ENCODE measurements around the gene MED8.
"Not testable (repeated sequence)": the region's sequence is repeated elsewhere in the genome, so short reads cannot be mapped to it uniquely, and the experiment has no call there.

The MED8 gene

DNA sequence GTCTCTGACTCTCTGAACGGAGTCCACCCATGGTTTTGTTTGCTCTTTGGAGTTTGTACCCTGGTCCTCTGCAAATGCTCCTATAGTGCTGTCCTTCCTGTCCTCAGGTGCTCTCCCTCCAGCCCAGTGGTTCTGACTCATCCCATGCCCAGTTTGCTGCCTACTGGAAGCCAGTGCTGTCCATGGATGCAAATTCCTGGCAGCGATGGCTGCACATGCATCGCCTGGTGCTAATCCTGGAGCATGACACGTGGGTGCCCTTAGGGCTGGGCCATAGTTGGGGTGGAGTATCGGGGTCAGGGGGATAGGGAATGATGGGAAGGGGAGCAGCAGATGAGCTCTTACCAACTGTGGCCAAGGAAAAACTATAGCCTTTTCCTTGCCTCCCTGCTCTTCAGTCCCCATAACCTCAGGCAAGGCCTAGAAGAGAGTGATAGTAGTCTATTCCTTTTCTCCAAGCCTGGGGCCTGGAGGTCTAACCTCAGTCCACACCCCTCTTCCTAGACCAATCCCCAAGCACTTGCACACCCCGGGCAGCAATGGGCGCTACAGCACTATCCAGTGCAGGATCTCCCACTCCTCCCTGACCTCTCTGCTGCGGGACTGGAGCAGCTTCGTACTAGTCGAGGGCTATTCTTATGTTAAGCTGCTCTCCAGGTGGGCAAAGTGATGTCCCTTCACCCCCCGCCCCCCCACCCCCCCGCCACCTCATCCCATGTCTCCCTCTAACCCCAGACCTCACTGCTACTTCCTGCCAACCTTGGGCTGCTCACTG, 32.6 kb upstream of the MED8 start:
- DNase-seq (ENCODE audit: low read depth): no peak

DNA sequence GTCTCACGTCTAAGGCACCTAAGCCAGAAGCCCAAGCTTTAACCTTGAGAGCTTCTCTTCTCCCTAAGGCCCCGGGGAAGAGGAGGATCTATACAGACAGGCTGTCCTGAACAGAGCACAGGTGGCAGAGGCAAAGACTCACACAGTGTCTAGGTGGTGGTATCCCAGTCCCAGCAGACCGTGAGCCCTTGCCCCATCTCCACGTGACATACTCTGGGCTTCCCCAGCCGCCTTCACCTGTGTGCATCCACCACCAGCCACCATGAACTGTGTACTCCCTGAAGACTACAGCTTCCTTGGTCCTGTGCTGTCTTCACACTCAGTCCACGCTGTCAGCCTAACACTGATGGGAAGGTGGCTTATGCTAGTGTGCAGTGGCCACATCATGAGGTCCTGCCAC, 31.8 kb upstream of the MED8 start:
- no peak for DNase-seq (ENCODE audit: low read depth)

DNA sequence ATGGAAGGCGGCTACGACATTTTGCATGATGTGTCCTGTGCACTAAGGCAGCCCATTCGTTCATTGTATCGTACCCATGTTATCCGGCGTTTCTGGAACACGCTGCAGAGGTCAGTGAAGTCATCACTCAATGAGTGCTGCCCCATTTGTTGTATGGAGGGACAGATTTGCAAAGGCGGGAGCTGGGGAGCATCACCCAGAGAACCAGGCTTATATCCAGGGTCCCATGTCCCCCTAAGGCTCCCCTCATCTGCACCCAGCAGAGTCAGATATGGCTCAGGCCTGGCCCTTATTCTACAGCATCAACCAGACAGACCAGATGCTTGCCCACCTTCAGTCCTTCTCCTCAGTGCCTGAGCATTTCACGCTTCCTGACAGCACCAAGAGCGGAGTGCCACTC, 31.3 kb upstream of the MED8 start:
- DNase-seq (ENCODE audit: low read depth): no peak

DNA sequence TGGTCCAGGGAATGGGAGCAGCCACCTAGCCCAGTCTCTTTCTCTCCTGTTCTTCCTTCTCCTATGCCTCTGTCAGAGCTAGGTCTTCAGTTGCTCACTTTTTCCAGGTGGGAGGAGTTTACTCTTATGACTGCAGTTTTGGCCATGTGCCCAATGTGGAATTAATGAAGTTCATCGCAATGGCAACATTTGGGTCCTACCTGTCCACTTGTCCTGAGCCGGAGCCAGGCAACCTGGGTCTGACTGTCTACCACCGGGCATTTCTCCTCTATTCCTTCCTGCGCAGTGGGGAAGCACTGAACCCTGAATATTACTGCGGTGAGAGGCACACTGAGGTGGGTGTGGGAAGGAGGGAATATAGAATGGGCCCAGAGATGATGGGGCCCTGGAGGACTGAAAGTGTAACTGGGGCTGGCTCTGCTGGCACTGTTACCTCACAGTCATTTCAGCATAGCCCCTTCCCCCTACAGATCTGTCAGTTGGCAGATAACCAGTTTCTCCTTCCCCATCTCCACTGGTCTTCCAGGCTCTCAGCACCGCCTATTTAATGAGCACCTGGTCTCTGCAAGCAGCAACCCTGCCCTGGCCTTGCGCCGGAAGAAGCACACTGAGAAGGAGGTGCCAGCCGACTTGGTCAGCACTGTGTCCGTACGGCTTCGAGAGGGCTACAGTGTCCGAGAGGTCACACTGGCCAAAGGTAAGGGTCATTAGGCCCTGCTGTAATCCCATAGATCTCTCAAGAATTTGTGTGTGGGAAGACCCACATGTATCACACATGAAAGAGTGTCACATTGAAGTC, 30.2 kb upstream of the MED8 start:
- no peak for DNase-seq (ENCODE audit: low read depth)

DNA sequence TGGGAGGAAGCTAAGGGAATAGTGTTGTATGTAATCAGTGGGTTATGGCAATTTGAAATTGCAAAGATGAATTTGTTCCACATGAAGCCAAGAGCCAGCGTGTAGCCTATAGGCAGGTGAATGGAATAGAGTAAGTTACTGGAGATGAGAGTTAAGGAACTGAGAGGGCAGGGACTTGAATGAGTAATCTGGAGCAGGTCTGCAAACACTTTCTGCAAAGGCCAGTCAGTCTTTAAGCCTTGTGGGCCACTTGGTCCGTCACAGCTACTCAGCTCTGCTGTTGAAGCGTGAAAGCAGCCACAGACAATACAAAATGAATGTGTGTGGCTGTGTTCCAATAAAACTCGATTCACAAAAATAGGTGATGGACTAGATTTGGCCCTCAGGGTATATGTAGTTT, 29.3 kb upstream of the MED8 start:
- DNase-seq (ENCODE audit: low read depth): no peak

DNA sequence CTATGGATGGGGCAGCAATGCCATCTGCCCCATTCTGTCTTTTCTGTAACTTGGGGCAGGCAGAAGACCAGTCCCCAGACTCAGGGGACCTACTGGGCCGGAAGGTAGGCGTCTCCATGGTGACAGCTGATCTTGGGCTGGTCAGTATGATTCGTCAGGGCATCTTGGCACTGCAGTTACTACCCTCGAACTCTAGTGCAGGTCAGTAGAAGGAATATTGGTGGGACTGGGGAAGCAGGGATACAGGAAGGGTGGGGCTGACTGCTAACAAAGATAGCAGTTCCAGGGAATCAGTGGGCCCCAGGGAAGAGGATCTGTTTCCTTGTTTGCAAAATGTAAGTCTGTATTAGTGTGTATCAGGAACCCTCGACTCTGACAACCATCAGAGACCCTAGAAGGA, 26.3 kb upstream of the MED8 start:
- DNase-seq (ENCODE audit: low read depth): no peak

DNA sequence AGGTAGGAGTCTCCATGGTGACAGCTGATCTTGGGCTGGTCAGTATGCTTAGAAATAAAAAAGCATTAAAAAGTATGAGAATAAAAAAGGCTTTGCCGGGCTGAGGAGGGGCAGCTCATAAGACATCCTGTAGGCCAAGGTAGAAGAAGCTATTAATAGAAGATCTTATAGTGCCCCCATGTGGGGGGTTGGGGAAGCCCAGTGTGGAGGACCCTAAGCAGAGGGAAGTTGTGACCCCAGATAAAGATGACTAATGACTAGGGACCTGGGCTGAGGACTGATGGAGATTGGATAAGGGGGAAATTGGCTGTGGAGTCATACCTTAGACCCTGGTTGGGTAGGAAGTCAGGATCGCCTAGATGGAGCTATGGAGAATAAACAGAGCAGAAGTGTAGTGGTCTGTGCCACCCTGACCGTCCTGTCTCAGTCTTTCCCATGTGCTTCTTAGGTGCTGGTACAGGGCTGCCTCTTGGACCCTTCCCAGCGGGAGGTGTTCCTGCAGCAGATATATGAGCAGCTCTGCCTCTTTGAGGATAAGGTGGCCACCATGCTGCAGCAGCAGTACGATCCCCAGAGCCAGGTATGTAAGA, 25.1 kb upstream of the MED8 start:
- peak; percentile 28 for DNase-seq (ENCODE audit: low read depth)

DNA sequence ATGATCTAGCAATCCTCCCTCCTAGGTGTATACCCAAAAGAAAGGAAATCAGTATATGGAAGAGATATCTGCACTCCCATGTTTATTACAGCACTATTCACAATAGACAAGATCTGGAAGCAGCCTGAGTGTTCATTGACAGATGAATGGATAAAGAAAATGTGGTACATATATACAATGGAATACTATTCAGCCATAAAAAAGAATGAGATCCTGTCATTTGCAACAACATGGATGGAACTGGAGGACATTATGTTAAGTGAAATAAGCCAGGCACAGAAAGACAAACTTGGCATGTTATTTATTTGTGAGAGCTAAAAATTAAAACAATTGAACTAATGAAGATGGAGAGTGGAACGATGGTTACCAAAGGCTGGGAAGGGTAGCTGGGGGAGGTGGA, 23.8 kb upstream of the MED8 start:
- not testable (repeated sequence) for DNase-seq (ENCODE audit: low read depth)

DNA sequence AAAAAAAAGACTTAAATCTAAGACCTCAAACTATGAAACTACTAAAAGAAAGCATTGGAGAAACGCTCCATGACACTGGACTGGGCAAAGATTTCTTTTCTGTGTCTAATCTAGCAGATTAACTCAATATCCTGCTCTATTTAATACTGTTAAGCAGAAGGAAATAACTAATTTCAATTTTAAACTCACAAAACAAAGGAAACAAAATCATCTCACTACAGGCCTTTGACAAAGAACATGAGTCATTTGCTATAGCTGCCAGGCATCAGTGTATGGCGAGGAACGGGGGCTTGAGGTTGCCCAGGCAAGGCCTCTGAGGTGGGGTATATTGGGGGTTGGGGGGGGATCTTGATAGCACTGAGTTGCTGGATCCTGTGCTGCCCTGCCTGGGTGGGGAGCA, 21.0 kb upstream of the MED8 start:
- no peak for DNase-seq (ENCODE audit: low read depth)

DNA sequence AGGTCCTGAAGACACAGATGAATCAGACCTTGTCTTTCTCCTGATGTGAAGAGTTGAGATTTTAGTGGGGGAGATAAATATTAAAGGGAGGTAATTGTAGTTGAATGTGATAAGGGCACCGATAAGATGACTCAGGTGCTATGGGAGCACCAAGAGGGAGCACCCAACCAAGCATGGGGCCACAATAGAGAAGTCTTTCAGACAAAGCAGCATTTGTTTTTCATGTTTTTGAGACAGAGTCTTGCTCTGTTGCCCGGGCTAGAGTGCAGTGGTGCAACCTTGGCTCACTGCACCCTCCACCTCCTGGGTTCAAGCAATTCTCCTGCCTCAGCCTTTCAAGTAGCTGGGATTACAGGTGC, 16.3 kb upstream of the MED8 start:
- no peak for DNase-seq (ENCODE audit: low read depth)

DNA sequence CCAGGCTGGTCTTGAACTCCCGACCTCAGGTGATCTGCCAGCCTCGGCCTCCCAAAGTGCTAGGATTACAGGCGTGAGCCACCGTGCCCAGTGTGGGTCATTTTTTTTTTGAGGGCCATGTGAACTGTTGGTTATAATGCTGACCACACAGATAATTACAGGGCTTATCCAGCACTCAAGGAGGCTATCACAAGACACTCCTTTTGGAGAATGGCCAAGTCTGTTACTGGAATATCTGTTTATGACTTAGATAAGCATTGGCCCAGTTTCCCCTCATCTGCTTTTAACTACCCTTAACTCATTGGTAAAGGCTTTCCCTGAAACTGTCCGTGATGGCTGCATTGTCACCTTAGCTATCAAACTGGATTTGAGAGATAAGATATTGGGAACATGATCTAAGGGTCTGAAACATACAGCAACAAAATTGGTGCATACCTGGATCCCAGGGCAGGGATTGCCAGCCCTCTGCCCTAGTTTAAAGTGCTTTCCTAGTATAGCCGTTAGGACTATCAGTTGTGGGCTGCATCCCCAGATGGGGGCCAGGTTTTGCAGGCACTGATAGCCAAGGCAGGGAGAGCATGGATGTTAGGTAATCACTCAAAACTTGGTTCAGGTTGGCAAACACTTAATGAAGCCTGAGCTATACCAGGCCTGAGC, 15.7 kb upstream of the MED8 start:
- no peak for DNase-seq (ENCODE audit: low read depth)

DNA sequence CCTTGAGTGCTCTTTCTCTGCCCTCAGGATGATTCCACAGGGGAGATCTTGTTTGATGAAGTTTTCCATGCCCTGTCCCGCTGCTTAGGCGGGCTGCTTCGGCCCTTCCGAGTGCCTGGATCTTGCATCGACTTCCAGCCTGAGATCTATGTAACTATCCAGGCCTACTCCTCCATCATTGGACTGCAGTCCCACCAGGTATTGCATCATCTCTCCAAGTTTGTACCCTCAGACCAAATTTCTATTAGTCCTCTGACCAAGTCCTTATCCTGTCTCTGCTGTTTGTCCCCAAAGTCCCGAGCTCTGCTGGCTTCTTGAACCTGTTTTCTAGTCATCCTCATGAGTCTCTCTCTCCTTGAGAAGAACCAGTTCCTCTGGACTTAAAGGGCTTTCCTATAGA, 14.8 kb upstream of the MED8 start:
- no peak for DNase-seq (ENCODE audit: low read depth)

DNA sequence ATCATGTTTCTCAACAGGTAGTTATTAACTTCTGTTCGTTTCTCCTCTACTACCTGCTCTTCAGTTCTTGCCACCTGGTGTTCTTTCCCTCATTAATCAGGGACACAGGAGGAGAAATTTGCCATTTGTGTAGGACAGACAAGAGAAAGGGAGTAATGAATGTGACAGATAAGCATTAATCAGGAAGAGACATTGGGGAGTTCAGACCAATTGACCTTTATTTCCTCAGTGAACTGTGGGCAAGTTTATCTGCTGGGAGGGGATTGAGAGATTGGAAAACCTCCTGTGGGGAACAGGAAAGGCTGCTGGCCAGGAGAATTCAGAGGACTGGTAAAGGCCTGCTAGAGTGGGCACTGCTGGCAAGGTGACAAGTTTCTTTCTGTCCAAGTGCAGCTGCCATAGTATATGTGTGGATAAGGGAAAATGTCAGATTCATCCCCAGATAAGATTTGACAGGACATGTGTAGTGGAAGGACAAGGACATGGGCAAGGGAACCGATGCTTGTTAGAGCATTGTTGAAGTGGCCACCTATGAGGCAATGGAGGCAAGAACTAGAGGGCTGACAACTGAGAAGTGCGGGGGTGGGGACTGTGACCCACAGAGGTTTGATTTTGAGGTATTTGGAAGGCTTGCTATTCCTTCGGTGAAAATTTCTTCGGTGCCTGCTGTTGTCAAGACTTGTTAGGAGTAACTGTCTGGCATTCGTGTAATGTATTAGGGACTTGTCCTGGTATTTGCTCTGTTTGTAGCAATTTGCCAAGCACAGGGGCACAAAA, 12.7 kb upstream of the MED8 start:
- no peak for DNase-seq (ENCODE audit: low read depth)

DNA sequence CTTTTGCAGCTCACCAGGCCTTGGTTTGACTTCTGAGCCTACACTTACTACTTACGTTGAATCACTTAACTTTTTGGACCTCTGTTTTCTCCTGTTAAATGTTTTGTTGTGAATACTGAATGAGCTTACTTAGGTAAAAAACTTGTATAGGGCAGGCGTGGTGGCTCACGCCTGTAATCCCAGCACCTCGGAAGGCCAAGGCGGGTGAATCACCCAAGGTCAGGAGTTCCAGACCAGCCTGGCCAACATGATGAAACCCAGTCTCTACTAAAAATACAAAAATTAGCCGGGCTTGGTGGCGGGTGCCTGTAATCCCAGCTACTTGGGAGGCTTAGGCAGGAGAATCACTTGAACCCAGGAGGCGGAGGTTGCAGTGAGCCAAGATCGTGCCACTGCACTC, 10.8 kb upstream of the MED8 start:
- not testable (repeated sequence) for DNase-seq (ENCODE audit: low read depth)

DNA sequence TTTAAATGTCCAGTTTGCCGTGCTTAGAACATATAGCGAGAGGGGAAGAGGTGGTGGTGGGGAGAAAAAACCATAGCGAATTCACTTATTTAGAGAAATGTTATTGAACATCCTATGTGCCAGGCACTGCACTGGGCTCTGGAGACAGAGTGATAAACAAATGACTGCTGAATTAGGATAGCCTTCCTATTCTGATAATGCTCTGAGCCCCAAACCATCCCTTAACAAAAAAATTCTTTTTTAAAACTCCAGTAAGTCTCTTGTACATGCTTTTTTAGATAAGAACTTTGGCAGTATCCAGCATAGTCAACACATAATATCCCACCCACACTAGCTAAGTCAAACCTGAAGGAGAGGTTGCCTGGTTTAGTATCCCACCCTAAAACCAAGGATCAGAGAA, 8.6 kb upstream of the MED8 start:
- no peak for DNase-seq (ENCODE audit: low read depth)

DNA sequence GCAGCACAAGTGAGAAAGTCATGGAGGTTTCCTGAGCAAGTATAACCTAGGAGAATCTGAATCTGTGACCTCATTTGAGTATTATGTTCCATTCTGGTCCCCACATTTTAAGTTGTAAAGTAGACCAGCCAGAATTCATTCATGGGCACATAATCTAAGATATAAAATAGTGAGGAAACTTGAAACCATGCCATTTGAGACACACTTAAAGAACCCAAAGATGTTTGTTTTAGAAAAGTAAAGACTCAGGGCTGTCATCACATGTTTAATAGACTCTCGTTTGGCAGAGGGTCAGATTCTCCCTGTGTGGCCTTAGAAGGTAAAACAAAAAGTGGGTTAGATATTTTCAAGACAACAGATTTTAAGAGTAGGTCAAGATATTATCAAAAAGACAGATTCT, 6.5 kb upstream of the MED8 start:
- no peak for DNase-seq (ENCODE audit: low read depth)

DNA sequence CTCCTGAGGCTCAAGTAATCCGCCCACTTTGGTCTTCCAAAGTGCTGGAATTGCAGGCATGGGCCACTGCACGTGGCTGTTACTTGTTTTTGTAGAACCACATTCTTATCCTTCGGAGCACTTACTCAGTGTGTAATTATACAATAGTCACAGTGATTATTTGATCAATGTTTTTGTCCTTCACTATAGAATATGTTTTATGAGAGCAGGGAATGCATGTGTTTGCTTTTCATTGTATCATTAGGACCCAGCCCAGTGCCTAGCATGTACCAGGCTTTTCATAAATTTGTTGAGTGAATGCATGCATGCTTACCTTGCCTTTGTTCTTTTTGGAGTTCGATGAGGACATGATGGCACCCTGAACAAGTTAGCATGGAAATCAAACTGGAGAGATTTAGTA, 5.9 kb upstream of the MED8 start:
- DNase-seq (ENCODE audit: low read depth): no peak

DNA sequence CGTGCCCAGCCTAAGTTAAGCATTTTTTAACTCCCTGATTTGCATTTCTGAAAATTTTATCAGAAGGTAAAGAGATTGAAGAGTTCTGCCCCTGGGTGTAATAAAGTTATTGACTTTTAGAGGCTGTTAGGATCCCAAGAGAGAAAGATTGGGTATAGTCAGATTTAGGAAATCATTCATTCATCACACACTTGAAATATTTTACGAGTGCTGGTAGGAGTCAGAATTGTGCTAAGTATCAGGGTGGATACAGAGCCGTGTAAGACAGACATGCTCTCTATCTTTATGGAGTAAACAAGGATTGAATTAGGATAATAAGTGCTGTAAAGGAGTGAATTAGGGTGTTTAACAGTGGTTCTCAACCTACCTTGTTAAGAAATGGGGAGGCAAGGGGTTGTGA, 3.1 kb upstream of the MED8 start:
- no peak for DNase-seq (ENCODE audit: low read depth)

DNA sequence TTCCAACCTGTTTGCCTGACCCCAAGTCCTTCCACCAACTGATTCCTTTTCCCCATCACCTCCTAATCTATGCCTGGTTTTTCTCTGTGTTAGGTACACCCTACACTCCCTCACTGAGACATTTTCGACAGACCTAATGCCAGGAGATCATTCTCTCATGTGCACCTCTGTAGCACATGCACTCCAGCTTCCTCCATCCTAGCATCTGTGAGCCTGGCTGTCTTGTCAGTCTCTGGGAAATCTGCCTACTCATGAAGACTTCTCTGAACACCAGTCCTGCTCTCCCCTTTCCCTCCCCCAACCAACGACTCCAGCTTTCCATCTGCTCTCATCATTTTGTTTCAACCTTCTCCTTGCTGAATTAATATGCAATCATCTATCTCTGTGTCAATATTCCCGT, 987 bp downstream of the MED8 start:
- DNase-seq (ENCODE audit: low read depth): no peak

DNA sequence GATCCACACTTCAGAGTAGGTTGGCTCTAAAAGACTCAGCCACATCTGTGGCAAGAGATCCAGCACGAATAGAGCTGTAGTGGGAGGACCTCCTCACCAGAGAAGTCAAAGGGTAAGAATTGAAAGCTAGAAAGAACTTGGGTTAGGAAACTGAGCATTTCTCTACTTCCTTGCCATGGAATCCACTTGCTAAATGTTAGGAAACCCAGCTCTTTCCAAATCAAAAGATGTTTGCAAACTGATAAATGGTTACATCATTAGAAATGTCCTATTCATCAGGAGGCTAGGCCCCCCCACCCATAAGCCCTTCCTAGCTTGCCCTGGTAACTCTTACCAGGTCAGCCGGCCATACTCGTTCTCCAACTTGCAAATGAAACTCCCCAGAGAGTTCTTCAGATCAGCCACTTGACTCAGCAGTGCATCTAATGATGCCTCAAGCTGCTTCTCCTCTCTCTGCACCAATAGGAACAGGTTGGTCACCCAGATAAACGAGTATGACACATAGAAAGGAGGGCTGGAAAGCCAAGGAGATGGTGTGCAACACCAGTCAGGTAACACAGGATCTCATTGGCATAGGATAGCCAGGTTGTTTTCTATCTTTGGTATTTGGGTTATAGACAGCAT, 1.5 kb downstream of the MED8 start:
- no peak for DNase-seq (ENCODE audit: low read depth)

DNA sequence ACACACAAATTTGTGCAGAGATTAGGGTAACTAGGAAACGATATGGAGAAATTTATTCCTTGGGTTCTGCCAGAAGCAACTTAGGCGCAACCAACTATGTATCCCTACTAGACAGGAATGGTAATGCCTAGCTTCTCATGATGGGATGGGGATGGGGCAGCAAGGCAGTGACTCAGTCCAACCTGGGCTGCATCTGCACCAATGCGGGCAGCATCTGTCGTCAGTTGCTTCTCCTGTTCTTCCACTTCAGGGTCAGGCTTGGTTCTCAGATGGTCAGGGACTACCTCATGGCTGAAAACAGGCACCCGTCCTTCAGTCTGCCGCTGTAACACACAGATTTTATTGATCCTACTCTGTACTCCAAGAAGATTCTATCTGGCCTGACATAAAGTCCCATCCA, 2.9 kb downstream of the MED8 start:
- DNase-seq (ENCODE audit: low read depth): no peak

DNA sequence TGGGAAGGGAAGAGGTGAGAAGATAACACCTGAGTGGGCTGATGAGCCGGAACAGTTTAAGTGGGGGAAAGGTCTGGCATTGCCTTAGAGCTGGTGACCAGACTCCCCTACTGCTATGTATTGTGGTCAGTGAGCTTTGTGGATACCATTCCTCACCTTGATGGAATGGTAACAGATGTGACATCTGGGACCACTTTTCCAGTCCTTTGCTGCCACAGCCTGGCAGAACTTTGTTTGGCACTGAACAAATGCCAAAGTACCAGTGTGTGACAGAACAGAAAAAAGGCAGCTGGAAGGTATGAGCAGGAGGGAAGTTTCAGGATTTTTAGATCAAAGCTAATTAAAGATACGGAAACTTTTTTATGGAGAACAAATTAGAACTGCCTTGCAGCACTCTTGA, 6.2 kb downstream of the MED8 start:
- DNase-seq (ENCODE audit: low read depth): no peak

All from stimulated activated CD8-positive, alpha-beta memory T cell treated with anti-CD3 and anti-CD28 coated beads, Interleukin-12 subunit alpha, Interleukin-12 subunit beta, amount 100 ng/mL, for 4 hours (primary cell).